HG03342 (cell line): ENCODE measurements around the gene KREMEN1.

Experiments used
- ATAC-seq: cut with Tn5 transposase; IDR thresholded peaks from one replicate; pipeline ENCODE4 v1.9.1; 2021; ENCODE audit warnings: mild to moderate bottlenecking, moderate library complexity; ENCODE audit not compliant: unreplicated experiment

Gene KREMEN1

DNA sequence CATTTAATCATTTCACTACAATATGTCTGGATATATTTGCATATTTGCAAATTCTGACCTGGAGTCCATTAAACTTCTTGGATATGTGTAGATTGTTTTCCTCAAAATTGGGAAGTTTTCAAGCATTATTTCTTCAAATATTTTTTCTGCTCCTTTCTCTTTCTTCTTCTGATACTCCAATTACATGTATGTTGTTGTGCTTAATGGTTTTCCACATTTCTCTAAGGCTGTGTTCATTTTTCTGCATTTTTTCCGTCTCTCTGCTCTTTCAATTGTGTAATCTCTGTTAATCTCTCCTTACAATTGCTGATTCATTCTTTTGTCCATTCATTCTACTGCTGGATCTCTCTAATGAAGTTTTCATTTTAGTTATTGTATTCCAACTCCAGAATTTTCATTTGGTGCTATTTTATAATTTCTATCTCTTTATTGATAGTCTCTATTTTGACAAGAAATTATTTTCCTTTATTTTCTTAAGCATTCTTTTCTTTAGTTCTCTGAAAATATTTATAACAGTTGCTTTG lies 102.5 kb downstream of the KREMEN1 start:
- no peak for ATAC-seq

DNA sequence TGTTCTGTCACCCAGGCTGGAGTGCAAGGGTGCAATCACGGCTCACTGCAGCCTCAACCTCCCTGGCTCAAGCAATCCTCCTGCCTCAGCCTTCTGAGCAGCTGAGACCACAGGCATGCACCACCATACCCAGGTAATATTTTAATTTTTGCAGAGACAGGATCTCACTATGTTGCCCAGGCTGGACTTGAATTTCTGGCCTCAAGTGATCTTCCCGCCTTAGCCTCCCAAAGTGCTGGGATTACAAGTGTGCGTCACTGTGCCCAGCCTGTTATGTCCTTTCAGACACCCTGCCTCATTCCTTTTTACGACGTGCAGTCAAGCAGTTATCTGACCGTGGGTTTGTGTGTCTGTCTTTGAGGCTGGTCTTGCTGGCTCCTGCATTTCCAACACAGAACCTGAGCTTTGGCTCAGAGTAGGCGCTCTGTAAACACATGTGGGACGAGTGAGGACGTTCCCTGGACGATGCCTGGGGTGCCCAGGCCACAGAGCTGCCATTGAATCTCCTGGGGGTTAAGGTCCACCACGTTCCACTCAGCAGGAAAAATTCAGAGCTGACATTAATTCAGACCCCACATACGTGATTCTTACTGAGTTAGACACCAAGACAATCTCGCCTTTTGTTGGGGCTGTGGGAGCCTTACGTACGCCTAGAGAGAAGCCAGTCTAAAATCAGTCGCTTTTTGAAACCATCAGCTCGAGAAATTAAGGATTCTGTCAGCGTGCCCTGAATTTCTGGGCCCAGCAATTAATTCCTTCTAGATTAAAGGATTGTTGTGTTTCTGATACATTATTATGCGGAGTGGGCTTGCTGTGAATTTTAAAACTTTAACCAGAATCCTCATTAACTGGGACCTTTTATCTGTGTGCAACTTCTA lies 111.4 kb downstream of the KREMEN1 start:
- ATAC-seq = no peak

GRCh38 chr22:29184849-29185490 lies 112.1 kb downstream of the KREMEN1 start:
- ATAC-seq = no peak

DNA sequence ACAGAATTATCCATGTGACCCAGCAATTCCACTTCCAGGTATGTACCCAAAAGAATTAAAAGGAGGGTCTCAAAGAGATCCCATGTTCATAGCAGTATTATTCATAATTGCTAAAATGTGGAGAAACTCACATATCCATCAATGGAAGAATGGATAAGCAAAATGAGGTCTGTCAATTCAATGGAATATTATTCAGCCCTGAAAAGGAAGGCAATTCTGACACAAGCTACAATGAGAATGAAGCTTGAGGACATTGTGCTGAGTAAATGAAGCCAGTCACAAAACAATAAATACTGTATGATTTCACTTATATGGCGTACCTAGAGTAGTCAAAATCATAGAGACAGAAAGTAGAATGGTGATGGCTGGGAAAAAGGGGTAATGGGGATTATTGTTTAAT lies 113.5 kb downstream of the KREMEN1 start:
- ATAC-seq = no peak

DNA sequence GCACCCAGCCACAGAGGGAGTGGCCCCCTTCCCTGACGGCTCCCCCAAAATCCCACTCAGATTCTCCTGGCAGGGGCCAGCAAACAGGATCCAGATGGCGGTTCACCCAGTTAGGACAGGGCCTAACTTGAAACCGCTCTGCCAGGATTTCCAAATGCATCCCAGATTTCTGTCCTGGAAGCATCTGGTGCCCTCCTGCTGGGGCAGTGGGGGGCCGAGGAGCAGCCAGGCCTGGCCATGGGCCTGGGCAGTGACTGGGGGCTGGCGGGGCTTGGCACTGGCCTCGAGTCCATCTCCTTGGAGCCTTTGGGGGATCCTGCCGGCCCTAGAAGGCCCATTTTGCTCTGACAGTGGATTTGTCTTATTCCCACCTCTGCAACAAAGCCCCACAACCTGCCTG lies 115.0 kb downstream of the KREMEN1 start:
- no peak for ATAC-seq

- ATAC-seq = no peak
These were observed 117.2 kb downstream of the KREMEN1 start for GRCh38 chr22:29190051-29190450.

DNA sequence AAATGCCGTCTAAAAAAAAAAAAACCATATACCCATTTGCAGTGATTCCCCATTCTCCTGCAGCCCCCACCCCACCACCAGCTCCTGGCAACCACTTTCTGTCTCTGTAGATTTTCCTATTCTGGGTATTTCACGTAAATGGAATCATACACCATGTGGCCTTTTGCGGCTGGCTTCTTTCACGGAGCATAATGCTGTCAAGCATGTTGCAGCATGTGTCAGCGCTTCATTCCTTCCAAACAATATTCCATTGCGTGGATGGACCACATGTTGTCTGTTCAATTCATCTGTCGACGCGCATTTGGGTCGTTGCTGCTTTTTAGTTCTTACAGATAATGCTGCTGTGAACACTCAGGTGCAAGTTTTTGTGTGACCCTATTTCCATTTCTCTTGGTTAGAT lies 118.1 kb downstream of the KREMEN1 start:
- ATAC-seq = no peak

DNA sequence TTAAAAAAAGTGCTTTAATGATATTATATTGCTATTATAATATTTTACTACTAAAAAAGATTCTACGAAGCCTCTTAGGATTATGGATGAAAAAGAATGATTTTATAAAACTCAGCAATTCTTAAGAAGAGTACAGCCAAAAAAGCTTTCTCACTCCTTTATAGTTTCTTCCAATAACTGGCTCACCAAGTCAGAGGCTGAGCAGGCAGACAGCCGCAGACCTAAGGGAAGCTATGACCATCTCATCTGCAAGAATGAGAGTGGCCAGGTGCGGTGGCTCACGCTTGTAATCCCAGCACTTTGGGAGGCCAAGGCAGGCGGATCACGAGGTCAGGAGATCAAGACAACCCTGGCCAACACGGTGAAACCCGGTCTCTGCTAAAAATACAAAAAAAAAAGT lies 120.2 kb downstream of the KREMEN1 start:
- no peak for ATAC-seq

DNA sequence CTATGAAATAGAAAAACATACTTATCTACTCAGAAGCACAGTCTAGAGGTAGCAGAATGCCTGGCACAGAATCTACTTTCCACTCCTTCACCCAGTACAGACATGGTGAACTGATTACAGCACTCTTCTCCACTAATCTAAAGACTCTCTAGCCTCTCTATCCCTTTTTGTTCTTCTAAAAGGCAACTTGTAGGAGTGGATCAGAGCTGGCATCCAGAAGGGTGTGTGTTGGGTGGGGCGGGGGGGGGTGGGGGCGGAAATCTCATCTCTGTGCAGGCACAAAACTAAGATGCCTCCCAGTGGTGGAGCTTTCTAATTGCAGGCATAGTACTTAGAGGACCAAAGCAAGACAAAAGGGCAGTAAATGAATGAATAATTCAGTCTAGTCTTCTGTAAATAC lies 121.3 kb downstream of the KREMEN1 start:
- ATAC-seq = no peak

DNA sequence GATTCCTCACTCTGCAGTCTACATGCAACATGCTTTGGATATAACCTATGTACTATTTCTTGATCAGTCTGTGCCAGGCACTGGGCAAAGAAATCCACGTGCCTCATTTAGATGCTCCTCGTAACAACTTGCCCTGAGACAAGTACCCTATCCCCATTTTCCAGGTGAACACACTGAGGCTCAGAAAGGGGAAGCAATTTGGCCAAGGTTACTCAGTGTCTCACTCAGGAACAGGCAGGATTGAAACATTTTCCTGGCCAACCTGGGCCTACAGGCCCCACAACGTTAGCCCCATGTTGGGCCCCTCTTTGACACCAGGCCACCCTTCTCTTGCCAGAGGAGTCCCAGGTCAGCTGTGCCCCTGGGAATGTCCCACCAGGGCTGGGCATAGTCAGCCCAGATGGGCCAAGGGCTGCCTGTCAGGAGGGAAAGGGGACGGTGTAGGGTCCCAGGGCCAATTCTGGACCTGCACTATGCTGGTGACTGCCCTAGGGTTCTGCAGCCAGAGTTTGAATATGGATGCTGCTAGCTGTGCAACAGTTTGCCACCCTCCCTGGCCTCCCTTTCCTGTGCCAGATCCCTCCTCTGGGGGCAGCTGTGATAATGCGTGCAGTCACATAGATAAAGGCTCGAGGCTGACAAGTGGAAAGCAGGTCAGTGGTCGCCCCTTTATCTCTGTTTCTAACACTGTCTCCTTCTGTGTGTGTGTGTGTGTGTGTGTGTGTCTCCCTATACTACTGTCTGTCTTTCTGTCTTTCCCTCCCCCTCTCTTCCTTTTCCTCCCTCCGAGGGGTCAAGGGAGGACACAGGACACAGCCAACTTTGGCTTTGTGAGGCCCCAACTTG lies 122.5 kb downstream of the KREMEN1 start:
- ATAC-seq = no peak

DNA sequence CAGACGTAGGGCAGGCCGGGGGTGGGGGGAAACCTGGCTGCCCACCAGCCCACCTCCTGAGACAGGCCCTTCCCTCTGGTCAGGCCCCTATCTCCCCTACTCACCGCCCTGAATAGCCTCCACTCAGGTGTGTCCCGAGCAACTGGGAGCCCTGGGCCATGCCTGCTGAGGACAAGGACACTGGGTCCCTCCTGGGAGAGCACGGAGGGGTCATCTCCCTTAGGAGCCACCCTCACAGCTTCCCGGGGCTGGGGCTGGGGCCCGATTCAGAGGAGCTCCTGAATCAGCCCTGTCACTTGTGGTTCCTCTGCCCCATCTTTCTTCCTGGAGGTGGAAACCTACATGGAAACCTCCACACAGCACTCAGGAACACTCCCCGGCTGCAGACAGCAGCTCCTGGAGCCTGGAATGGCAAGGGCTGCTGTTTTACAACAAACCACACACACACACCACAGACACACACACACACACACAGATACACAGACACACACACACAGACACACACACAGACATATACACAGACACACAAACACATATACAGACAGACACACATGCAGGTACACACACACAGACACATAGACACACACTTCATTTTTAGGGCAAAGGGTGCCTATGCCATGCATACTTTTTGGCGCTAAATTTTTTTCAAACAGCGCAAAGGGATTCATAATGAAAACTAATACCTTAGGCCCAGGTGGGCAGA lies 123.3 kb downstream of the KREMEN1 start:
- ATAC-seq = no peak

DNA sequence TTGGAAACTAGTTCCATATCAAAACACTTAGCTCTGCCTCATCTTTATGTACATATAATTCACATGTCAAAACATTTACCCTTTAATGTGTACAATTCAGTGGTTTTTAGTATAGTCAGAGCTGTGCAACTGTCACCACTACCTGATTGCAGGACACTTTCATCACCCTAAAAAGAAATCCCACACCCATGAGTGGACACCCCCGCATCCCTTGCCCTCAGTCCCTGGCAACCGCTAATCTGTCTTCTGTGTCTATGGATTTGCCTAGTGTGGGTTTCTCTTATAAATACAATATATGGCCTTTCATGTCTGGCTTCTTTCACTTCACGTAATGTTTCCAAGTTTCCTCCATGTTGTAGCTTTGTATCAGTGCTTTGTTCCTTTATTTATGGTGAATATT lies 124.3 kb downstream of the KREMEN1 start:
- ATAC-seq = no peak

DNA sequence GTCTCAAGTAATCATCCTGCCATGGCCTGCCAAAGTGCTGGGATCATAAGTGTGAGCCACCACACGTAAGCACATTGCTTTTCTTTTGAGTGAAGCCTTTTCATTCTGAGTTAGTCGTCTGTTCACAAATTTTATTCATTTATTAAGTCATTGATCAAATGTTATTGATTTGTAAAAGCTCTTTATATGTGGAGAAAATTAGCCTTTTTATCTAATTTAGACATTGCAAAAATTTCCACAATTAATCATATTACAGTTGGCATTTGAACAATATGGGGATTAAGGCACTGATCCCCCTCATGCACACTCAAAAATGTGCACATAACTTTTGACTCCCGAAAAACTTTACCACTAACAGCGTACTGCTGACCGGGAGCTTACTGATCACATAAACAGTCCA lies 125.4 kb downstream of the KREMEN1 start:
- no peak for ATAC-seq

DNA sequence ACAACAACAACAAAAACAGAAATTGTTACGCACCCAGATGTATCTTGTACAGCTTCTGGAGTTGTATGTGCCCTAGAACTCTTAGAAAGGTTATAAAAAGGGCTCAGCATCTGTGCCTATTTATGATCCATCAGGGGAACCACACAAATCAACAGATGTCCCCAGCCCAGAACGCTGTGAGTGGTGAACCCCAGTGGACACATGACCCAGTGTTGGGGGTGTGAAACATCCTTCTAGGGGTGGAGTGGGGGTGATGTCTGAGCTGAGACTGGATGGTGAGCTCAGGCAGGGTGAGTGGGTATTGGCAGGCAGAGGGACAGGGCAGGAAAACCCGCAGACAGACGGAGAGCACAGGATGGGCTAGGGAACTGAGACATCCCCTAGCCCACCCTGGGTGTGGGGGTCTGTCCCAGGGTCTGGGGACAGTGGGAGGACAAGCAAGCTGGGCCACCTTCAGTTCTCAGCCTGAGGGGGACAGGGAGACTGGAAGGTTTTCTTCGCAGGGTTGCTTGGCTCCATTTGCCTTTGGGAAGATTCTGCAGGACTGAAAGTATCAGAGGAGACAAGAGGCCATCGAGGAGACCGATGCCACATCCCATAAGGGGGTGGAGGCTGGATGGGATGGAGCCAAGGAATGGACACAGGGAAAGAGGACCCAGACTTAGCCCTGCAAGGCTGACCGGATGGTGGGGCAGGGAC lies 127.0 kb downstream of the KREMEN1 start:
- no peak for ATAC-seq

DNA sequence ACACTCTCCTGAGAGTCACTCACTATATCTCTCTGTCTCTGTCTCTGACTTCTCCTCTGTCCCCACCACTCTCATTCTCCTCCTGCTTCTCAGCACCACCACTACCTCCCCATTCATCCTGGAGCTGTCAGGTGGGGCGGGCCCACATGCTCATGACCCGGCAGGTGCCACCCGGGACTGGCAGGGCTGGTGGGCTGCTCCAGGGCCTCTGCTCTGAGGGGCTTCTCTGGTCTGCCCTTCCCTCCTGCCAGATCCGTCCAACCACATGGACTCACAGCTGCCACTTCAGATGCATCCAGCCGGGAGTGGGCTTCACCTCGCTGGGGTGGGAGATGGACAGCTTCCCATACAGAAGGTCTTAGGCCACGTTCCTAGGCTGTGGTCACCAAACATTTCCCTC lies 128.1 kb downstream of the KREMEN1 start:
- ATAC-seq = no peak

DNA sequence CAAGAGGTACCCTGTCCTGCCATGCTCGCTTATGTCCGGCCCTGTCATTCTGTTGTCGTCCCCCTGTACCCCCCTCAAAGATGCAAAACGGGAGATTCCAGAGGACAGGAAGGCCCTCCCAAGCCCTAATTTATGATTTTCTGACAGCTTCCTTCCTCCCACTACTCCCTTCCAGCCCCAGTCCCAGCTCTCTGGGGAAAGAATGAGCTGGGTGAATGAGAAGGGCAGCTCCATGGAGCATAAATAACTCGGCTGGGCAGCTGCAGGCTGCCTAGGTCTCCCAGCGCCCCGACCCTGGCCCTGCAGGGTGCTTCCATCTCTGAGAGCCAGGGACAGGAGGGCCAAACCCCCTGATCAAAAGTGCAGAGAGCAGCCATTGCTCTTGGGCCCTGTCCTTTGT lies 128.9 kb downstream of the KREMEN1 start:
- ATAC-seq = no peak

- ATAC-seq = peak; percentile 72
These were observed 129.7 kb downstream of the KREMEN1 start for GRCh38 chr22:29202212-29203192.

DNA sequence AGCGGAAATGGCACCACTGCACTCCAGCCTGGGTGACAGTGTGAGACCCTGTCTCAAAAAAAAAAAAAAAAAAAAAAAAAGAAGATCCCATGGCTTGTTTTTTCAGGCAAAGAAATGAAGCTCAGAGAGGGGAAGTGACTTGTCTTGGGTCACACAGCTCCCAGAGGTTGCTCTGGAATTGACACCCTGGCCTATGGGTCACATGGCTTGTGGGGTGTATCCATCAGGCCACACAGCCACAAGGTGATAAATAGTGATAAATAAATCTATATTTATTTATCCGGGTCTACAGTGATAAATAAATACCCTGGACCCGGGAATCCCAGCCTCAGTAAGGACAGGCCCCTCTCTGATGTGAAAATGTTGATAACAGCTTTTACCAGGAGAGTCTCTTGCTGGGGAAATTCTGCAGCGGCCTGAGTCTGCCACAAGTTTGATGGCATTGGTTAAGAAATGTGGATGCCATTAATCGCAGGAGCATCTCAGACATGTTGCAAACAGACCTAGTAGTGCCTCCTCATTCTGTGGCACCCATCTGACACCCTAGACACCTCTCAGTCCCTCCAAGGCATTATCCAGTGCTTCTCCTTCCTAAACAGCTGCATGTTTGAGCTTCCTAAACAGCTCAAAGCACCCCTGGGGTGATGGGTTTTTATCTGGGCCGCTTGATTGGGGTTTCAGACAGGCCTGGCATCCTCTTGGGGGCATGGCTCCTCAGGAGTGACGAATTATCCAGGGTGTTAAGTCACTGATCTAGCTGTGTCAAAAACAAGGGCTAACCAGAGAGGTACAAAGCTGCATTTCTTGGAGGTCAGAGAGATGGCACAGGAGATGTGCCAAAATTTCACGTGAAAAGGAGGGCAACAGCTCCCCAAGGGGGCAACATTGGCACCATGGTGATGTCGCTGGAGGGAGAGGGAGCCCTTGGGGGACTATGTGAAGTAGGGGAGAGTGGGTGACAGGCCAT lies 130.9 kb downstream of the KREMEN1 start:
- ATAC-seq = no peak
